HCT116 (cell line): ENCODE results near the gene GRIN1. TPM values are rescaled to one million over a fixed set of nuclear protein-coding genes. Genes with fewer than 3 reads are reported as not detected.

Source experiments
- ATAC-seq: fragments of 200-7000 bp; cut with Tn5 transposase; 2 replicates; pipeline ENCODE4 v1.9.1; 2020; ENCODE audit warnings: mild to moderate bottlenecking, moderate library complexity
- BruUV-seq: library from RNA; stranded (reverse); fragments of 400-500 nt; replicated peaks from 2 replicates; lab custom pipeline; 2021; lab: Mats Ljungman, UMichigan
- CTCF ChIA-PET: fragments of 300-600 bp; sonication (Branson Sonifier 250); formaldehyde crosslinking; loops from one replicate; lab custom pipeline; 2021; ENCODE audit warnings: antibody characterized with exemption; lab: Charles Lee
- POLR2A ChIA-PET: fragments of 300-600, 350-600 bp; sonication (Branson Sonifier 250); formaldehyde crosslinking; loops from one replicate; lab custom pipeline; 2021; ENCODE audit warnings: antibody characterized with exemption; lab: Charles Lee
- RAD21 ChIA-PET, 2 experiments: fragments of 300-600 bp; sonication (Branson Sonifier 250); formaldehyde crosslinking; loops; one replicate each; lab custom pipeline; 2023; ENCODE audit warnings: low total read pairs in 2 of 2; ENCODE audit not compliant: uncharacterized antibody in 2 of 2, unreplicated experiment in 2 of 2, low non-redundant PET in 1 of 2; lab: Charles Lee
- DNase-seq: peaks from one replicate; pipeline ENCODE4 v3.0.0-alpha.2; 2010; ENCODE audit warnings: low read depth, low spot score
- H2AFZ ChIP-seq: fragments of 200-600 bp; shearing (Covaris generic), sonication (generic); 2 replicates; pipeline ENCODE4 v1.6.1; 2017; ENCODE audit warnings: low read depth, mixed run types, mixed read lengths, antibody characterized with exemption, low read length; ENCODE audit not compliant: poor library complexity, severe bottlenecking
- H3K27ac ChIP-seq: 2 replicates; pipeline ENCODE4 v1.5.1; 2012; ENCODE audit warnings: low read depth, low read length
- H3K27me3 ChIP-seq: fragments of 200-600 bp; sonication (generic); 2 replicates; pipeline ENCODE4 v1.6.1; 2016; ENCODE audit warnings: mixed run types, low read length, mixed read lengths; ENCODE audit not compliant: insufficient read depth
- H3K36me3 ChIP-seq, 2 experiments: fragments of 200-500 bp in 1 of 2; fragments of 200-600 bp in 1 of 2; sonication (Bioruptor generic) in 1 of 2; sonication (generic) in 1 of 2; 2 replicates each; pipeline versions ENCODE4 v1.5.1 to v1.6.1; 2014 to 2016; ENCODE audit warnings: low read length in 2 of 2, inconsistent platforms in 1 of 2, mixed read lengths in 1 of 2, mixed run types in 1 of 2; ENCODE audit not compliant: insufficient read depth in 2 of 2, control insufficient read depth in 1 of 2
- H3K4me1 ChIP-seq, 2 experiments: fragments of 200-600 bp in 1 of 2; sonication (generic) in 1 of 2; 2 replicates each; pipeline versions ENCODE4 v1.5.1 to v1.6.1; 2012 to 2017; ENCODE audit warnings: low read length in 2 of 2, inconsistent platforms in 1 of 2, mild to moderate bottlenecking in 1 of 2, mixed read lengths in 1 of 2, mixed run types in 1 of 2, moderate library complexity in 1 of 2; ENCODE audit not compliant: insufficient read depth in 2 of 2, control insufficient read depth in 1 of 2
- H3K4me2 ChIP-seq: fragments of 200-600 bp; sonication (generic); 2 replicates; pipeline ENCODE4 v1.6.1; 2017; ENCODE audit warnings: mixed run types, low read length, mixed read lengths
- H3K4me3 ChIP-seq, 2 experiments: fragments of 200-600 bp in 1 of 2; sonication (generic) in 1 of 2; replicated peaks in 1 of 2; 2 replicates each; pipeline ENCODE4 v1.5.1; 2011 to 2016; ENCODE audit warnings: low read length in 2 of 2, control low read depth in 1 of 2, low read depth in 1 of 2, mild to moderate bottlenecking in 1 of 2, mixed read lengths in 1 of 2, mixed run types in 1 of 2
- H3K79me2 ChIP-seq: fragments of 200-600 bp; sonication (generic); 2 replicates; pipeline ENCODE4 v1.6.1; 2017; ENCODE audit warnings: mild to moderate bottlenecking, mixed run types, low read length, moderate library complexity, mixed read lengths; ENCODE audit not compliant: insufficient read depth
- H3K9ac ChIP-seq: fragments of 200-600 bp; sonication (generic); 2 replicates; pipeline ENCODE4 v1.6.1; 2016; ENCODE audit warnings: low read length, mixed read lengths
- H3K9me2 ChIP-seq: fragments of 200-600 bp; sonication (generic), shearing (Covaris generic); 2 replicates; pipeline ENCODE4 v1.6.1; 2017; ENCODE audit warnings: mixed run types, mild to moderate bottlenecking, moderate library complexity; ENCODE audit not compliant: insufficient read depth
- H3K9me3 ChIP-seq, 2 experiments: fragments of 200-500 bp in 1 of 2; fragments of 200-600 bp in 1 of 2; sonication (Bioruptor generic) in 1 of 2; sonication (generic) in 1 of 2; 2 replicates each; pipeline ENCODE4 v1.6.1; 2014 to 2017; ENCODE audit warnings: low read length in 2 of 2, mixed read lengths in 2 of 2, inconsistent platforms in 1 of 2, low read depth in 1 of 2, mild to moderate bottlenecking in 1 of 2, mixed run types in 1 of 2, moderate library complexity in 1 of 2; ENCODE audit not compliant: control insufficient read depth in 1 of 2, insufficient read depth in 1 of 2
- H4K20me1 ChIP-seq: fragments of 200-600 bp; sonication (generic), shearing (Covaris generic); 2 replicates; pipeline ENCODE4 v1.6.1; 2017; ENCODE audit warnings: mixed run types, mild to moderate bottlenecking, moderate library complexity; ENCODE audit not compliant: insufficient read depth
- CTCF ChIP-seq, 3 experiments: fragments of 200-600 bp in 1 of 3; sonication (generic) in 1 of 3; IDR thresholded peaks in 2 of 3; conservative IDR thresholded peaks in 1 of 3; 2 replicates each; pipeline ENCODE4 v1.5.1; 2012 to 2017; ENCODE audit warnings: low read depth in 2 of 3, low read length in 2 of 3, antibody characterized with exemption in 1 of 3, borderline replicate concordance in 1 of 3, control low read depth in 1 of 3, mild to moderate bottlenecking in 1 of 3, mixed read lengths in 1 of 3, mixed run types in 1 of 3, moderate library complexity in 1 of 3; ENCODE audit not compliant: insufficient read depth in 1 of 3
- intact Hi-C: fragments of 100-400 bp; cut with micrococcal nuclease; formaldehyde crosslinking; loops from 2 replicates; pipeline ENCODE4 v1.10.0; 2022
- total RNA-seq: library from RNA; stranded (reverse); gene quantifications from one replicate; pipeline ENCODE4 v1.2.1, GENCODE V29; 2021; ENCODE audit not compliant: unreplicated experiment
- TF ChIP-seq, protein P1 (sequence below): IDR thresholded peaks from 2 replicates; pipeline ENCODE4 v1.6.1; 2012

Gene GRIN1
- total RNA-seq, 1 experiment from 2014 or later = 23.1 TPM

DNA sequence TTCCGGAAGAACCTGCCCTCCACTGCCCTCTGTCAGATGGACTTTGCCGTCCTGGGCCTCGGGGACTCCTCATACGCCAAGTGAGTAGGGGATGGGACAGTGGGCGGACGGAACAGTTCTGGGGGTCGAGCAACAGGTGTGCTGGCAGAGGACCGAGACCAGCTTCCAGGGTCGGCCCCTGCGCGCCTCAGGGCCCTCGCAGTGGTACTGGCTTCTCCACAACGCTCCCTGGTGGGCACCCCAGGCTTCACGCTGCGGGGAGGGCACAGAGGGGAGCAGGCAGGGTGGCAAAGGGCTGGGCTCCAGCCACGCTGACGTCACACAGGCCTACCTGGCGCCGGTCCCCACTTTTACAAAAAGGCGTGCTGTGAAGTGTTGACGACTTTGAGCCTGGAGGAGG, 73.6 kb downstream of the GRIN1 start:
- POLR2A ChIA-PET = interaction anchor here (1.4 kb wide), 1 partner anchor 49 kb away, joined by 3 read pairs; no protein-coding TSS in a partner anchor
- DNase-seq = no peak
- CTCF ChIA-PET = no interaction called here

More for the DNA sequence above, 73.6 kb downstream of the GRIN1 start:
- BruUV-seq = no TSS peak
- no peaks in the 10 kb centered on the region for H3K9me2 ChIP-seq
- H3K4me3 ChIP-seq = no peak overlapping the region
- no peaks in the 10 kb centered on the region for H3K9me3 ChIP-seq
- intact Hi-C loops = no loop called here
- peaks cover 1% of the 10 kb centered on the region; the same call in 1 of the 2 replicates for H3K79me2 ChIP-seq
- RAD21 ChIA-PET = no interaction called here
- no peak overlapping the region for H2AFZ ChIP-seq
- peaks cover 0 to 7% of the 10 kb centered on the region in 2 experiments; a peak in 1 of 4 replicates for H3K36me3 ChIP-seq
- no peak overlapping the region for H3K27ac ChIP-seq
- ATAC-seq = no peak
- H3K4me2 ChIP-seq = no peak overlapping the region
- TF ChIP-seq CTCF (IDR thresholded peaks at IDR 0.05 in 2 of 3, conservative IDR thresholded peaks at IDR 0.05 in 1 of 3; ENCODE audit: borderline replicate concordance in 1 of 3, insufficient read depth in 1 of 3, low read depth in 2 of 3, low read length in 2 of 3) = peak in 2 of 3 experiments; percentile 22 to 28; a peak in 2 of 6 replicates
- TF ChIP-seq, protein P1, sequence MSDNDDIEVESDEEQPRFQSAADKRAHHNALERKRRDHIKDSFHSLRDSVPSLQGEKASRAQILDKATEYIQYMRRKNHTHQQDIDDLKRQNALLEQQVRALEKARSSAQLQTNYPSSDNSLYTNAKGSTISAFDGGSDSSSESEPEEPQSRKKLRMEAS = no peak
- peaks cover 10 to 23% of the 10 kb centered on the region in 2 experiments for H3K4me1 ChIP-seq
- H3K9ac ChIP-seq = no peak overlapping the region
- H4K20me1 ChIP-seq = no peaks in the 10 kb centered on the region
- H3K27me3 ChIP-seq = no peaks in the 10 kb centered on the region
